HG03175 (cell line): ENCODE measurements around the gene SSX5.
"Not testable (repeated sequence)": the region's sequence is repeated elsewhere in the genome, so short reads cannot be mapped to it uniquely, and the experiment has no call there.

Experiments used
- ATAC-seq: cut with Tn5 transposase; IDR thresholded peaks from one replicate; pipeline ENCODE4 v1.9.1; 2021; ENCODE audit warnings: mild to moderate bottlenecking, moderate library complexity; ENCODE audit not compliant: unreplicated experiment

SSX5 gene, protein sequence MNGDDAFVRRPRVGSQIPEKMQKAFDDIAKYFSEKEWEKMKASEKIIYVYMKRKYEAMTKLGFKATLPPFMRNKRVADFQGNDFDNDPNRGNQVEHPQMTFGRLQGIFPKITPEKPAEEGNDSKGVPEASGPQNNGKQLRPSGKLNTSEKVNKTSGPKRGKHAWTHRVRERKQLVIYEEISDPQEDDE

GRCh38 chrX:48196745-48197201, at the start of gene SSX5:
Gene SSX5, minus strand, starts transcription at chrX:48196795. Its CDS starts 1,437 bp downstream, at chrX:48195358.
- no peak for ATAC-seq

DNA sequence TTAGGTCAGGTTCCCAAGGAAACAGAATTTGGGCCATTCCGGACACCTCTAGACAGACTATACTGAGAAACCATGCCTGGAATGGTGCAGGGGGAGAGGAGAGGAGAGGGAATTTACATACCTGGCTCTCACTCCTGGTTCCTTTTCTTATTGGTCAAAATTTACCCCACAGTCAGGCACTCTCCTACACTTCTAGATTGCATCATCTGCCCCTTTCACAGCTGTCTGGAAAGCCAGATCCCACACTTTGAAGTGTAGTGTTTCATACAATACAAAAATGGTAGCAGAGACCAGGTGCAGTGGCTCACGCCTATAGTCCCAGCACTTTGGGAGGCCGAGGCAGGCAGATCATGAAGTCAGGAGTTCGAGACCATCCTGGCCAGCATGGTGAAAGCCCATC, 27.6 kb upstream of the SSX5 start:
- not testable (repeated sequence) for ATAC-seq

DNA sequence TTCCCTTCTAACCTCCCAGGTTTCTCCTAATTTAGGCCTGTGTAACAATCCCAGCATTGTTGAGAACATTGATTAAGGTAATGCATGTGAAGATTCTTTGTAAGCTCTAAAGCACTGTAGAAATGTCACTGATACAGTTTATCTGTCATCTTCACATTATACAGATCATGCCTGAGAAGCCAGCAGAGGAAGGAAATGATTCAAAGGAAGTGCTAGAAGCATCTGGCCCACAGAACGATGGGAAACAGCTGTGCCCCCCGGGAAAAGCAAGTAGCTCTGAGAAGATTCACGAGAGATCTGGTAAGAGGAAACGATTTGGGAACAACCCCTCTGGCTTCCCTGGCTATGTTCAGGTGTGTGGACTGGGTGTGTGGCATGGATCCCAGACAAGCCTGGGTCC, 17.7 kb upstream of the SSX5 start:
- ATAC-seq, result not testable (repeated sequence)

GRCh38 chrX:48190024-48190423, 6.6 kb downstream of the SSX5 start:
- not testable (repeated sequence) for ATAC-seq

- not testable (repeated sequence) for ATAC-seq
Measured at GRCh38 chrX:48181882-48182281, 14.7 kb downstream of the SSX5 start.

GRCh38 chrX:48180811-48181210, 15.8 kb downstream of the SSX5 start:
- no peak for ATAC-seq

- no peak for ATAC-seq
Measured at GRCh38 chrX:48179691-48180090, 16.9 kb downstream of the SSX5 start.

GRCh38 chrX:48166322-48166721, 30.3 kb downstream of the SSX5 start:
- ATAC-seq, result not testable (repeated sequence)

DNA sequence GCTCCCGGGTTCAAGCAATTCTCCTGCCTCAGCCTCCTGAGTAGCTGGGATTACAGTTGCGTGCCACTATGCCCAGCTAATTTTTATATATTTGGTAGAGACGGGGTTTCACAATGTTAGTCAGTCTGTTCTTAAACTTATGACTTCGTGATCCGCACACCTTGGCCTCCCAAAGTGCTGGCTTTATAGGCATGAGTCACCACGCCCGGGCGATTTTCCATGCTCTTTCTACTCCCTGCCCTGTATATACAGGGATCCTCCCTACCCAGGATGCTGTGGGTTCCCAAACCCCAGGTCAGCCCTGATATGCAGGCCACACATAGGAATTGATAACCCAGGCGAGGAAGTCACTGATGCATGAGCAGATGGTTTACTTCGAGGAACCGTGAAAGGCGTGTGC, 31.4 kb downstream of the SSX5 start:
- ATAC-seq, result no peak

- no peak for ATAC-seq
Measured at GRCh38 chrX:48156014-48156413, 40.6 kb downstream of the SSX5 start.

DNA sequence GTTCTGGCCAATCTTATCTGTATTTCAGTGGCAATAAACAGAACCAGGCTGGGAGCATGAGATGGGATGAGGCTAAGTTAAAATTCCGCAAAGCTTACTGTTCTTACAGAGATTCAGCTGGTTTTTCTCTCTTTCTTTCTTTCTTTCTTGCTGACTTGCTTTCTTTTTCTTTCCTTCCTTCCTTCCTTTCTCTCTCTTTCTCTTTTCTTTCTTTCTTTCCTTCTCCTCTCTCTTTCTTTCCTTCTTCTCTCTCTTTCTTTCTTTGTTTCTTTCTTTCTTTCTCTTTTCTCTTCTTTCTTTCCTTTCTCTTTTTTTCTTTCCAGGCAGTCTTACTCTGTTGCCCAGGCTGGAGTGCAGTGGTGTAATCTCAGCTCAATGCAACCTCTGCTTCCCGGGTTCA, 41.8 kb downstream of the SSX5 start:
- ATAC-seq, result no peak

DNA sequence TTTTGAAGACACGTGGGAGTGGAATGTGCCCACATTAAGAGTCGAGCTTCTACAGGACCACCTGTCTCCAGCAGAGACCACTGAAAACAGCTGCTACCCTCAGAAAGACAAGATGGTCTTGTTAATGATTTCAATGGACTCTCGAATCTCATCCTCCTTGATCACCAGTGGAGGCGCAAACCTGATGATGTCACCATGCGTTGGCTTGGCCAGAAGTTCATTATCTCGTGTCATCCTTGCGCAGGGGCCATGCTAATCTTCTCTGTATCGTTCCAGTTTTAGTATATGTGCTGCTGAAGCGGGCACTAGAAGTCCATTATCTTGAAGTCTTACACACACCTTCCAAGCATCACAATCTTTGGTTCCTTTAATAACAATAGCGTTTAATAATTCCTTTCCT, 42.8 kb downstream of the SSX5 start:
- no peak for ATAC-seq

GRCh38 chrX:48142697-48143096, 53.9 kb downstream of the SSX5 start:
- ATAC-seq, result not testable (repeated sequence)

GRCh38 chrX:48141810-48142508, 54.6 kb downstream of the SSX5 start:
- not testable (repeated sequence) for ATAC-seq

GRCh38 chrX:48139076-48139475, 57.5 kb downstream of the SSX5 start:
- not testable (repeated sequence) for ATAC-seq
